Esophagus muscularis mucosa (tissue), 4 donors: ENCODE data around the gene FBXL19. TPM values are rescaled to one million over a fixed set of nuclear protein-coding genes. Genes with fewer than 3 reads are reported as not detected.

ENCODE experiments used
- DNase-seq: peaks from one replicate; pipeline ENCODE4 v3.0.0-alpha.2; 2017; ENCODE audit errors: extremely low spot score
- H3K27ac ChIP-seq, 4 donors: fragments of 200-600 bp; sonication (generic); replicated peaks in 1 of 4; 1 replicate in 3 of 4; 2 replicates in 1 of 4; pipeline ENCODE4 v1.5.1; 2016 to 2019; ENCODE audit warnings: mild to moderate bottlenecking in 1 of 4
- H3K27me3 ChIP-seq, 4 donors: fragments of 200-600 bp; sonication (generic); one replicate each; pipeline versions ENCODE4 v1.5.1 to v1.6.0; 2016 to 2019
- H3K36me3 ChIP-seq, 4 donors: fragments of 200-600 bp; sonication (generic); one replicate each; pipeline ENCODE4 v1.5.1; 2016 to 2019
- H3K4me1 ChIP-seq, 4 donors: fragments of 200-600 bp; sonication (generic); one replicate each; pipeline ENCODE4 v1.5.1; 2016 to 2019
- H3K4me3 ChIP-seq, 4 donors: fragments of 200-600 bp; sonication (generic); 1 replicate in 2 of 4; 2 replicates in 2 of 4; pipeline ENCODE4 v1.5.1; 2016 to 2019; ENCODE audit warnings: mild to moderate bottlenecking in 4 of 4, moderate library complexity in 1 of 4
- H3K9me3 ChIP-seq, 4 donors: fragments of 200-600 bp; sonication (generic); 1 replicate in 3 of 4; 2 replicates in 1 of 4; pipeline ENCODE4 v1.5.1; 2016 to 2019
- CTCF ChIP-seq, 3 experiments: fragments of 200-600 bp in 2 of 3; fragments of 450-650 bp in 1 of 3; sonication (generic) in 2 of 3; IDR thresholded peaks; one replicate each; pipeline ENCODE4 v1.5.1; 2017 to 2019; ENCODE audit warnings: antibody characterized with exemption in 3 of 3, mild to moderate bottlenecking in 2 of 3, moderate library complexity in 1 of 3
- EP300 ChIP-seq: sonication (generic); formaldehyde crosslinking; IDR thresholded peaks from one replicate; pipeline ENCODE4 v1.6.1; 2017; ENCODE audit warnings: antibody characterized with exemption
- POLR2A ChIP-seq: fragments of 450-650 bp; IDR thresholded peaks from one replicate; pipeline ENCODE4 v1.6.1; 2017; ENCODE audit warnings: antibody characterized with exemption, moderate library complexity, mild to moderate bottlenecking, low read depth
- POLR2AphosphoS5 ChIP-seq, 2 donors: sonication (generic); formaldehyde crosslinking; IDR thresholded peaks; one replicate each; pipeline ENCODE4 v1.6.1; 2017; ENCODE audit warnings: antibody characterized with exemption in 2 of 2
- WGBS: methylation state at CpG from one replicate; pipeline ENCODE4 v1.1.5; 2018; 5-methylcytosine and 5-hydroxymethylcytosine counted together
- intact Hi-C: fragments of 100-400 bp; cut with DNase I; formaldehyde crosslinking; loops from one replicate; pipeline ENCODE4 v1.15.1; 2023
- total RNA-seq, 4 donors: library from RNA; depleted of rRNA; stranded (reverse); fragments of >200 nt; gene quantifications; one replicate each; pipeline versions ENCODE4 v1.1.0 to v1.2.1, GENCODE V29; 2016

The FBXL19 gene
- total RNA-seq, 4 donors from 2014 or later: 12.1 to 28.1 (median 17.7) TPM

GRCh38 chr16:30995927-30996323, 72.6 kb downstream of the FBXL19 start:
- 76% methylated on average over 11 of the region's 11 CpGs for WGBS
- H3K27ac ChIP-seq: peak overlapping the region; percentile 80 to 87 (median 83)
- H3K27me3 ChIP-seq: no peaks in the 10 kb centered on the region
- H3K4me3 ChIP-seq: peak overlapping the region in 3 of 4 donors; percentile 60 to 70 (median 64)
- peaks cover 13 to 23% (median 20%) of the 10 kb centered on the region in 4 donors for H3K4me1 ChIP-seq
- DNase-seq: no peak
- H3K36me3 ChIP-seq: no peaks in the 10 kb centered on the region
- H3K9me3 ChIP-seq: no peaks in the 10 kb centered on the region
- intact Hi-C loops: loop anchor here (5.0 kb wide), 1 partner anchor 36 kb away; the partner anchor contains the start of gene STX4
- TF ChIP-seq EP300 (no peak), POLR2AphosphoS5 (IDR thresholded peaks at IDR 0.05) (no peak), POLR2A (no peak), CTCF (IDR thresholded peaks at IDR 0.05) (no peak)

- Histone ChIP-seq H3K27me3 (no peaks in the 10 kb centered on the region), H3K4me3 (peak overlapping the region; percentile 60 to 70 (median 64)), H3K4me1 (peaks cover 13 to 23% (median 20%) of the 10 kb centered on the region in 4 donors), H3K36me3 (no peaks in the 10 kb centered on the region), H3K9me3 (no peaks in the 10 kb centered on the region), H3K27ac (peak overlapping the region; percentile 80 to 87 (median 83))
- TF ChIP-seq CTCF (IDR thresholded peaks at IDR 0.05) (no peak), POLR2A (no peak), POLR2AphosphoS5 (IDR thresholded peaks at IDR 0.05) (peak in 1 of 2 donors; percentile 4)
- 30% methylated on average over 11 of the region's 23 CpGs for WGBS
- intact Hi-C loops: loop anchor here (5.0 kb wide), 1 partner anchor 36 kb away; the partner anchor contains the start of gene STX4
- DNase-seq: no peak
Observed at GRCh38 chr16:30996324-30996984, 73.1 kb downstream of the FBXL19 start.

GRCh38 chr16:30996985-30997724, 73.8 kb downstream of the FBXL19 start:
- Histone ChIP-seq H3K36me3 (no peaks in the 10 kb centered on the region), H3K4me3 (peak overlapping the region; percentile 60 to 70 (median 64)), H3K9me3 (no peaks in the 10 kb centered on the region), H3K27me3 (peaks cover 0 to 5% (median 0%) of the 10 kb centered on the region in 4 donors), H3K27ac (peak overlapping the region; percentile 80 to 87 (median 83)), H3K4me1 (peaks cover 13 to 23% (median 20%) of the 10 kb centered on the region in 4 donors)
- intact Hi-C loops: loop anchor here (5.0 kb wide), 1 partner anchor 35 kb away; the partner anchor contains the start of gene STX4
- WGBS: 4% methylated on average over 20 of the region's 60 CpGs
- TF ChIP-seq POLR2A (no peak), CTCF (IDR thresholded peaks at IDR 0.05) (no peak), EP300 (no peak), POLR2AphosphoS5 (IDR thresholded peaks at IDR 0.05) (peak; percentile 59 to 86)
- DNase-seq: peak; percentile 96

GRCh38 chr16:30997725-30998711, 74.6 kb downstream of the FBXL19 start:
- Histone ChIP-seq H3K4me1 (peaks cover 13 to 23% (median 20%) of the 10 kb centered on the region in 4 donors), H3K36me3 (no peaks in the 10 kb centered on the region), H3K27me3 (peaks cover 0 to 7% (median 0%) of the 10 kb centered on the region in 4 donors), H3K27ac (peak overlapping the region; percentile 80 to 87 (median 83)), H3K9me3 (no peaks in the 10 kb centered on the region), H3K4me3 (peak overlapping the region; percentile 60 to 70 (median 64))
- intact Hi-C loops: loop anchor here (5.0 kb wide), 1 partner anchor 34 kb away; the partner anchor contains the start of gene STX4
- TF ChIP-seq CTCF (IDR thresholded peaks at IDR 0.05) (no peak), POLR2A (no peak), EP300 (no peak), POLR2AphosphoS5 (IDR thresholded peaks at IDR 0.05) (no peak)
- 51% methylated on average over 21 of the region's 21 CpGs for WGBS
- no peak for DNase-seq
